Heart left ventricle (tissue), 13 donors: ENCODE results near the gene FOXN4.

Experiments used
- CTCF ChIP-seq, 12 donors: fragments of 200-600 bp; sonication (generic) in 4 of 12; IDR thresholded peaks; one replicate each; pipeline versions ENCODE4 v1.5.0 to v1.8.0; 2018 to 2022; ENCODE audit warnings: antibody characterized with exemption in 12 of 12, mild to moderate bottlenecking in 5 of 12
- POLR2A ChIP-seq, 2 donors: fragments of 450-650 bp; IDR thresholded peaks; one replicate each; pipeline ENCODE4 v1.6.1; 2017; ENCODE audit warnings: antibody characterized with exemption in 2 of 2, mild to moderate bottlenecking in 2 of 2, moderate library complexity in 2 of 2
- donor health status: ischemic (EF 13 %, LVEDD 7.1; RV severe dilation, severe dysfunction).
- donor health status: DM: no; HTN: yes; CAD: no.
- donor health status: DM: no; HTN: no; CAD: no.
- donor health status: ischemic (EF 25% LVEDD 6.9; RV normal size, moderate dysfunction).
- donor health status: ischemic (EF 25% LVEDD 5.7; RV mildly dilated, moderate dysfunction).
- donor health status: ischemic (EF 35%, LVEDD 5.7; RV mildly dilated, moderate dysfunction).
- donor health status: nonischemic (EF 11% LVEDD 7.7; RV severe dilation, severe dysfunction).
- donor health status: DM: yes; HTN: yes; CAD: no.
- donor health status: PGD.
- donor health status: ischemic (EF 29% LVEDD 5.4; RV normal size, mild dysfunction).
- donor health status: nonischemic (EF 23%, LVEDD 6.1; RV moderate dilation, normal function).

- TF ChIP-seq POLR2A (IDR thresholded peaks at IDR 0.05) (no peak), CTCF (IDR thresholded peaks at IDR 0.05) (no peak)
These were observed 38.5 kb upstream of the FOXN4 start, which contains the start of gene MYO1H for GRCh38 chr12:109347589-109347988.
